ENCODE results near the gene HBE1. TPM values are rescaled to one million over a fixed set of nuclear protein-coding genes. Genes with fewer than 3 reads are reported as not detected.

HBE1 gene
- total RNA-seq, 1 donor from 2014 or later, result not detected

GRCh38 chr11:5281596-5281995, 11.9 kb upstream of the HBE1 start:
- Mint-ChIP-seq H3K4me3 (ENCODE audit: unreplicated experiment) (no peak overlapping the region), H3K9me3 (ENCODE audit: unreplicated experiment) (peaks cover 4% of the 10 kb centered on the region), H3K27ac (ENCODE audit: unreplicated experiment) (no peak overlapping the region), H3K4me1 (ENCODE audit: low read depth, unreplicated experiment) (peaks cover 4% of the 10 kb centered on the region), H3K27me3 (ENCODE audit: unreplicated experiment) (no peaks in the 10 kb centered on the region), H3K36me3 (ENCODE audit: unreplicated experiment) (no peaks in the 10 kb centered on the region)
- DNase-seq, result no peak
- TF ChIP-seq CTCF (IDR thresholded peaks at IDR 0.05; ENCODE audit: partially characterized antibody, unreplicated experiment), result no peak

- Mint-ChIP-seq H3K36me3 (ENCODE audit: unreplicated experiment) (no peaks in the 10 kb centered on the region), H3K4me3 (ENCODE audit: unreplicated experiment) (no peak overlapping the region), H3K4me1 (ENCODE audit: low read depth, unreplicated experiment) (peaks cover 4% of the 10 kb centered on the region), H3K9me3 (ENCODE audit: unreplicated experiment) (peaks cover 4% of the 10 kb centered on the region), H3K27ac (ENCODE audit: unreplicated experiment) (peak overlapping the region; percentile 82), H3K27me3 (ENCODE audit: unreplicated experiment) (no peaks in the 10 kb centered on the region)
- TF ChIP-seq CTCF (IDR thresholded peaks at IDR 0.05; ENCODE audit: partially characterized antibody, unreplicated experiment), result no peak
- peak; percentile 69 for DNase-seq
Observed at GRCh38 chr11:5280582-5281102, 10.9 kb upstream of the HBE1 start.

- TF ChIP-seq CTCF (IDR thresholded peaks at IDR 0.05; ENCODE audit: partially characterized antibody, unreplicated experiment), result no peak
- Mint-ChIP-seq H3K27me3 (ENCODE audit: unreplicated experiment) (no peaks in the 10 kb centered on the region), H3K4me1 (ENCODE audit: low read depth, unreplicated experiment) (peaks cover 6% of the 10 kb centered on the region), H3K9me3 (ENCODE audit: unreplicated experiment) (peaks cover 4% of the 10 kb centered on the region), H3K4me3 (ENCODE audit: unreplicated experiment) (no peak overlapping the region), H3K27ac (ENCODE audit: unreplicated experiment) (peak overlapping the region; percentile 24), H3K36me3 (ENCODE audit: unreplicated experiment) (no peaks in the 10 kb centered on the region)
- DNase-seq, result no peak
Observed at GRCh38 chr11:5279471-5280090, 9.8 kb upstream of the HBE1 start.

GRCh38 chr11:5277807-5278382, 8.2 kb upstream of the HBE1 start:
- H3K9me3 Mint-ChIP-seq (ENCODE audit: unreplicated experiment), result peaks cover 4% of the 10 kb centered on the region
- H3K27me3 Mint-ChIP-seq (ENCODE audit: unreplicated experiment), result no peaks in the 10 kb centered on the region
- no peak for TF ChIP-seq CTCF (IDR thresholded peaks at IDR 0.05; ENCODE audit: partially characterized antibody, unreplicated experiment)
- DNase-seq, result no peak
- no peaks in the 10 kb centered on the region for H3K36me3 Mint-ChIP-seq (ENCODE audit: unreplicated experiment)
- no peak overlapping the region for H3K27ac Mint-ChIP-seq (ENCODE audit: unreplicated experiment)
- H3K4me1 Mint-ChIP-seq (ENCODE audit: low read depth, unreplicated experiment), result peaks cover 11% of the 10 kb centered on the region
- H3K4me3 Mint-ChIP-seq (ENCODE audit: unreplicated experiment), result no peak overlapping the region

GRCh38 chr11:5276697-5277096, 7.0 kb upstream of the HBE1 start:
- Mint-ChIP-seq H3K27me3 (ENCODE audit: unreplicated experiment) (no peaks in the 10 kb centered on the region), H3K27ac (ENCODE audit: unreplicated experiment) (no peak overlapping the region), H3K4me1 (ENCODE audit: low read depth, unreplicated experiment) (peaks cover 11% of the 10 kb centered on the region), H3K4me3 (ENCODE audit: unreplicated experiment) (no peak overlapping the region), H3K9me3 (ENCODE audit: unreplicated experiment) (peaks cover 4% of the 10 kb centered on the region), H3K36me3 (ENCODE audit: unreplicated experiment) (no peaks in the 10 kb centered on the region)
- DNase-seq, result no peak
- TF ChIP-seq CTCF (IDR thresholded peaks at IDR 0.05; ENCODE audit: partially characterized antibody, unreplicated experiment), result no peak
